Thyroid gland (tissue), 4 donors: ENCODE data around the gene SEMG2. TPM values are rescaled to one million over a fixed set of nuclear protein-coding genes. Genes with fewer than 3 reads are reported as not detected.

ENCODE experiments used
- DNase-seq, 2 donors: peaks; one replicate each; pipeline ENCODE4 v3.0.0-alpha.2; 2019
- H3K27ac ChIP-seq, 3 donors: fragments of 200-600 bp; sonication (generic); 1 replicate in 2 of 3; 2 replicates in 1 of 3; pipeline ENCODE4 v1.5.1; 2016 to 2019; ENCODE audit warnings: mild to moderate bottlenecking in 1 of 3, moderate library complexity in 1 of 3
- H3K27me3 ChIP-seq: fragments of 200-600 bp; sonication (generic); one replicate; pipeline ENCODE4 v1.5.1; 2019
- H3K36me3 ChIP-seq, 2 donors: fragments of 200-600 bp; sonication (generic); one replicate each; pipeline ENCODE4 v1.5.1; 2016 to 2019
- H3K4me1 ChIP-seq, 2 donors: fragments of 200-600 bp; sonication (generic); one replicate each; pipeline ENCODE4 v1.5.1; 2017 to 2019
- H3K4me3 ChIP-seq, 3 donors: fragments of 200-600 bp; sonication (generic); replicated peaks in 1 of 3; 1 replicate in 2 of 3; 2 replicates in 1 of 3; pipeline ENCODE4 v1.5.1; 2016; ENCODE audit warnings: mild to moderate bottlenecking in 1 of 3
- H3K9me3 ChIP-seq: fragments of 200-600 bp; sonication (generic); one replicate; pipeline ENCODE4 v1.5.1; 2017
- CTCF ChIP-seq, 6 experiments: fragments of 200-600 bp in 3 of 6; fragments of 450-650 bp in 3 of 6; sonication (generic) in 3 of 6; IDR thresholded peaks; one replicate each; pipeline ENCODE4 v1.5.1; 2016 to 2019; ENCODE audit warnings: antibody characterized with exemption in 6 of 6, mild to moderate bottlenecking in 2 of 6, inconsistent platforms in 1 of 6, moderate library complexity in 1 of 6
- POLR2A ChIP-seq, 2 donors: fragments of 450-650 bp; IDR thresholded peaks; one replicate each; pipeline ENCODE4 v1.6.1; 2017; ENCODE audit warnings: antibody characterized with exemption in 2 of 2, mild to moderate bottlenecking in 2 of 2, moderate library complexity in 1 of 2
- WGBS, 2 donors: methylation state at CpG; one replicate each; pipeline ENCODE4 v1.1.5; 2017; 5-methylcytosine and 5-hydroxymethylcytosine counted together
- intact Hi-C: fragments of 100-400 bp; cut with DNase I; formaldehyde crosslinking; loops from one replicate; pipeline ENCODE4 v1.15.1; 2023
- total RNA-seq, 4 donors: library from RNA; depleted of rRNA; stranded (reverse); fragments of >200 nt; gene quantifications; one replicate each; pipeline ENCODE4 v1.2.3, GENCODE V29; 2016

The SEMG2 gene
- total RNA-seq, result not detected

GRCh38 chr20:45221076-45221475 is at the start of gene SEMG2:
Gene SEMG2 (plus strand): TSS chr20:45221373. CDS start chr20:45221390, 17 bp downstream.
- no peak within 1 kb of the TSS for H3K4me3 ChIP-seq
- no peak for DNase-seq
- intact Hi-C loops, result no loop called here
- no peaks in the 10 kb centered on the region for H3K4me1 ChIP-seq
- H3K27ac ChIP-seq, result no peak within 1 kb of the TSS
- no peaks in the 10 kb centered on the region for H3K27me3 ChIP-seq
- no peaks in the 10 kb centered on the region for H3K36me3 ChIP-seq
- 87 to 93% methylated on average over 4 of the region's 4 CpGs for WGBS, 2 donors
- no peaks in the 10 kb centered on the region for H3K9me3 ChIP-seq
- TF ChIP-seq CTCF (IDR thresholded peaks at IDR 0.05) (no peak), POLR2A (IDR thresholded peaks at IDR 0.05) (no peak)

- 19 to 42% methylated on average over 1 of the region's 1 CpG for WGBS, 2 donors
- TF ChIP-seq CTCF (IDR thresholded peaks at IDR 0.05) (no peak), POLR2A (IDR thresholded peaks at IDR 0.05) (no peak)
- intact Hi-C loops, result no loop called here
These were observed 47.7 kb upstream of the SEMG2 start for GRCh38 chr20:45173522-45173921.

GRCh38 chr20:45174434-45175364 is 46.5 kb upstream of the SEMG2 start, which contains the start of gene PI3:
Gene PI3 (plus strand): TSS chr20:45174902. CDS start chr20:45174923, 21 bp downstream.
- Histone ChIP-seq H3K36me3 (no peaks in the 10 kb centered on the region), H3K27me3 (no peaks in the 10 kb centered on the region), H3K4me1 (no peaks in the 10 kb centered on the region), H3K27ac (no peak within 1 kb of the TSS), H3K4me3 (no peak within 1 kb of the TSS), H3K9me3 (no peaks in the 10 kb centered on the region)
- intact Hi-C loops, result no loop called here
- no peak for TF ChIP-seq CTCF (IDR thresholded peaks at IDR 0.05)
- no peak for DNase-seq
- 60 to 85% methylated on average over 8 of the region's 8 CpGs for WGBS, 2 donors

More at GRCh38 chr20:45173522-45173921, 47.7 kb upstream of the SEMG2 start:
- H3K4me1 ChIP-seq, result no peaks in the 10 kb centered on the region
- no peak for DNase-seq
- no peaks in the 10 kb centered on the region for H3K9me3 ChIP-seq
- no peaks in the 10 kb centered on the region for H3K36me3 ChIP-seq
- H3K4me3 ChIP-seq, result no peak overlapping the region
- H3K27ac ChIP-seq, result no peak overlapping the region
- H3K27me3 ChIP-seq, result no peaks in the 10 kb centered on the region

GRCh38 chr20:45176526-45177267 is 44.5 kb upstream of the SEMG2 start:
- WGBS, 2 donors, result 61 to 81% methylated on average over 4 of the region's 4 CpGs
- TF ChIP-seq CTCF (IDR thresholded peaks at IDR 0.05) (no peak), POLR2A (IDR thresholded peaks at IDR 0.05) (no peak)
- Histone ChIP-seq H3K36me3 (no peaks in the 10 kb centered on the region), H3K4me3 (no peak overlapping the region), H3K9me3 (no peaks in the 10 kb centered on the region), H3K27ac (no peak overlapping the region), H3K27me3 (no peaks in the 10 kb centered on the region), H3K4me1 (no peaks in the 10 kb centered on the region)
- intact Hi-C loops, result no loop called here
- no peak for DNase-seq
